ENCODE data around the gene CHN1. TPM values are rescaled to one million over a fixed set of nuclear protein-coding genes. Genes with fewer than 3 reads are reported as not detected.

Gene CHN1
- total RNA-seq, 1 donor from 2014 or later = 7.8 TPM

DNA sequence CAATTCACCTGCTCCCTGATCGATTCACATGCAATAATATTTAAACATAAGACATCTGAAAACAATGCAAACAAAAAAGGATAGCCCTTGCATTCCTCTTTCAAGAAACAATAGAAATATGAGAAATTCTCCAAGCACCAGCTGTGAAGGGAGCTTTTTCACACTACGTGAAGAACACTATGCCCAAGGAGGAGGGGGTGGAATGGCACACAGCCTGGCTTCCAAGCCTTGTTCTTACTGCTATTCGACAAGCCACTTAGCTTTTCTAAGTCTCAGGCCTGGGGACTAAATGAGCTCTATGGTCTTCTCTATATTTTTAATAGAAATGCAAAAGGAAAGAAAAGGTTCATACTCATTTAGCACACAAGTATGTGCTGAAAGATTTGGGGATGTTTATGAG lies 148.7 kb downstream of the CHN1 start:
- Histone ChIP-seq H3K4me3 (no peak overlapping the region), H3K4me1 (no peaks in the 10 kb centered on the region), H3K9me3 (no peaks in the 10 kb centered on the region), H3K36me3 (no peaks in the 10 kb centered on the region), H3K27ac (no peak overlapping the region), H3K27me3 (no peaks in the 10 kb centered on the region)
- intact Hi-C loops (cut with DNase I) = no loop called here
- no peak for DNase-seq (ENCODE audit: low spot score in 2 of 2)
- TF ChIP-seq, protein P1, sequence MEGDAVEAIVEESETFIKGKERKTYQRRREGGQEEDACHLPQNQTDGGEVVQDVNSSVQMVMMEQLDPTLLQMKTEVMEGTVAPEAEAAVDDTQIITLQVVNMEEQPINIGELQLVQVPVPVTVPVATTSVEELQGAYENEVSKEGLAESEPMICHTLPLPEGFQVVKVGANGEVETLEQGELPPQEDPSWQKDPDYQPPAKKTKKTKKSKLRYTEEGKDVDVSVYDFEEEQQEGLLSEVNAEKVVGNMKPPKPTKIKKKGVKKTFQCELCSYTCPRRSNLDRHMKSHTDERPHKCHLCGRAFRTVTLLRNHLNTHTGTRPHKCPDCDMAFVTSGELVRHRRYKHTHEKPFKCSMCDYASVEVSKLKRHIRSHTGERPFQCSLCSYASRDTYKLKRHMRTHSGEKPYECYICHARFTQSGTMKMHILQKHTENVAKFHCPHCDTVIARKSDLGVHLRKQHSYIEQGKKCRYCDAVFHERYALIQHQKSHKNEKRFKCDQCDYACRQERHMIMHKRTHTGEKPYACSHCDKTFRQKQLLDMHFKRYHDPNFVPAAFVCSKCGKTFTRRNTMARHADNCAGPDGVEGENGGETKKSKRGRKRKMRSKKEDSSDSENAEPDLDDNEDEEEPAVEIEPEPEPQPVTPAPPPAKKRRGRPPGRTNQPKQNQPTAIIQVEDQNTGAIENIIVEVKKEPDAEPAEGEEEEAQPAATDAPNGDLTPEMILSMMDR (IDR thresholded peaks at IDR 0.05) = no peak

GRCh38 chr2:174846941-174847938 lies 157.9 kb downstream of the CHN1 start:
- Histone ChIP-seq H3K27ac (peak overlapping the region in 1 of 2 donors; percentile 31), H3K4me3 (peak overlapping the region; percentile 39 to 58), H3K9me3 (no peaks in the 10 kb centered on the region), H3K36me3 (no peaks in the 10 kb centered on the region), H3K4me1 (peaks cover 0 to 5% of the 10 kb centered on the region in 2 donors), H3K27me3 (no peaks in the 10 kb centered on the region)
- TF ChIP-seq, protein P1 (IDR thresholded peaks at IDR 0.05) = no peak
- intact Hi-C loops (cut with DNase I) = no loop called here
- no peak for DNase-seq (ENCODE audit: low spot score in 2 of 2)

GRCh38 chr2:174846218-174846617 lies 159.0 kb downstream of the CHN1 start:
- TF ChIP-seq, protein P1 (IDR thresholded peaks at IDR 0.05) = no peak
- Histone ChIP-seq H3K27ac (no peak overlapping the region), H3K27me3 (no peaks in the 10 kb centered on the region), H3K4me3 (peak overlapping the region in 1 of 2 donors; percentile 58), H3K4me1 (peaks cover 0 to 5% of the 10 kb centered on the region in 2 donors), H3K36me3 (no peaks in the 10 kb centered on the region), H3K9me3 (no peaks in the 10 kb centered on the region)
- DNase-seq (ENCODE audit: low spot score in 2 of 2) = no peak
- intact Hi-C loops (cut with DNase I) = no loop called here

- Histone ChIP-seq H3K27me3 (no peaks in the 10 kb centered on the region), H3K4me1 (peaks cover 0 to 5% of the 10 kb centered on the region in 2 donors), H3K27ac (no peak overlapping the region), H3K9me3 (no peaks in the 10 kb centered on the region), H3K36me3 (no peaks in the 10 kb centered on the region), H3K4me3 (no peak overlapping the region)
- intact Hi-C loops (cut with DNase I) = no loop called here
- DNase-seq (ENCODE audit: low spot score in 2 of 2) = no peak
- TF ChIP-seq, protein P1 (IDR thresholded peaks at IDR 0.05) = no peak
Observed at GRCh38 chr2:174844295-174844708, 160.9 kb downstream of the CHN1 start.

- Histone ChIP-seq H3K4me3 (no peak overlapping the region), H3K36me3 (no peaks in the 10 kb centered on the region), H3K27ac (no peak overlapping the region), H3K4me1 (peaks cover 0 to 5% of the 10 kb centered on the region in 2 donors), H3K27me3 (no peaks in the 10 kb centered on the region), H3K9me3 (no peaks in the 10 kb centered on the region)
- DNase-seq (ENCODE audit: low spot score in 2 of 2) = no peak
- TF ChIP-seq, protein P1 (IDR thresholded peaks at IDR 0.05) = no peak
- intact Hi-C loops (cut with DNase I) = no loop called here
Observed at GRCh38 chr2:174842496-174842895, 162.7 kb downstream of the CHN1 start.

Data from ascending aorta (tissue), 2 donors.